Measurements from ENCODE around the gene NKAIN2. TPM values are rescaled to one million over a fixed set of nuclear protein-coding genes. Genes with fewer than 3 reads are reported as not detected.

NKAIN2 gene
- total RNA-seq, 3 donors from 2014 or later: 0.48 to 1.8 TPM; not detected in 1

- no peak for DNase-seq (ENCODE audit: low spot score in 2 of 2)
- no peak overlapping the region for H3K4me3 ChIP-seq
- intact Hi-C loops (cut with DNase I; ENCODE audit: low total_unique reads): no loop called here
- no peaks in the 10 kb centered on the region for H3K4me1 ChIP-seq
- H3K27ac ChIP-seq: no peak overlapping the region
- no peaks in the 10 kb centered on the region for H3K9me3 ChIP-seq
- no peaks in the 10 kb centered on the region for H3K27me3 ChIP-seq
- no peaks in the 10 kb centered on the region for H3K36me3 ChIP-seq
- no peak for TF ChIP-seq POLR2AphosphoS5 (IDR thresholded peaks at IDR 0.05)
- TF ChIP-seq CTCF (IDR thresholded peaks at IDR 0.05): no peak
- no peak for TF ChIP-seq POLR2A (IDR thresholded peaks at IDR 0.05)
These were observed 26.5 kb downstream of the NKAIN2 start for GRCh38 chr6:123830120-123830519.

- intact Hi-C loops (cut with DNase I; ENCODE audit: low total_unique reads): no loop called here
- DNase-seq (ENCODE audit: low spot score in 2 of 2): no peak
- H3K4me3 ChIP-seq: no peak overlapping the region
- H3K4me1 ChIP-seq: no peaks in the 10 kb centered on the region
- TF ChIP-seq POLR2A (IDR thresholded peaks at IDR 0.05) (no peak), POLR2AphosphoS5 (IDR thresholded peaks at IDR 0.05) (no peak), CTCF (IDR thresholded peaks at IDR 0.05) (no peak)
- no peaks in the 10 kb centered on the region for H3K9me3 ChIP-seq
- H3K27ac ChIP-seq: no peak overlapping the region
- no peaks in the 10 kb centered on the region for H3K36me3 ChIP-seq
- H3K27me3 ChIP-seq: no peaks in the 10 kb centered on the region
These were observed 35.0 kb downstream of the NKAIN2 start for GRCh38 chr6:123838505-123839234.

- Histone ChIP-seq H3K36me3 (no peaks in the 10 kb centered on the region), H3K9me3 (no peaks in the 10 kb centered on the region), H3K4me3 (no peak overlapping the region), H3K27me3 (no peaks in the 10 kb centered on the region), H3K27ac (no peak overlapping the region), H3K4me1 (no peaks in the 10 kb centered on the region)
- DNase-seq (ENCODE audit: low spot score in 2 of 2): no peak
- TF ChIP-seq POLR2AphosphoS5 (IDR thresholded peaks at IDR 0.05) (no peak), CTCF (IDR thresholded peaks at IDR 0.05) (no peak), POLR2A (IDR thresholded peaks at IDR 0.05) (no peak)
- intact Hi-C loops (cut with DNase I; ENCODE audit: low total_unique reads): no loop called here
These were observed 37.6 kb downstream of the NKAIN2 start for GRCh38 chr6:123841067-123841896.

GRCh38 chr6:123844011-123844410 is 40.3 kb downstream of the NKAIN2 start:
- no peak for TF ChIP-seq POLR2A (IDR thresholded peaks at IDR 0.05)
- TF ChIP-seq CTCF (IDR thresholded peaks at IDR 0.05): no peak
- no peak for DNase-seq (ENCODE audit: low spot score in 2 of 2)
- intact Hi-C loops (cut with DNase I; ENCODE audit: low total_unique reads): no loop called here
- no peaks in the 10 kb centered on the region for H3K36me3 ChIP-seq
- H3K27me3 ChIP-seq: no peaks in the 10 kb centered on the region
- no peak overlapping the region for H3K4me3 ChIP-seq
- no peaks in the 10 kb centered on the region for H3K4me1 ChIP-seq
- no peak overlapping the region for H3K27ac ChIP-seq
- no peaks in the 10 kb centered on the region for H3K9me3 ChIP-seq

- Histone ChIP-seq H3K4me1 (no peaks in the 10 kb centered on the region), H3K9me3 (no peaks in the 10 kb centered on the region), H3K4me3 (no peak overlapping the region), H3K36me3 (no peaks in the 10 kb centered on the region), H3K27me3 (no peaks in the 10 kb centered on the region), H3K27ac (no peak overlapping the region)
- no peak for TF ChIP-seq POLR2AphosphoS5 (IDR thresholded peaks at IDR 0.05)
- no peak for TF ChIP-seq CTCF (IDR thresholded peaks at IDR 0.05)
- TF ChIP-seq POLR2A (IDR thresholded peaks at IDR 0.05): no peak
- intact Hi-C loops (cut with DNase I; ENCODE audit: low total_unique reads): no loop called here
- DNase-seq (ENCODE audit: low spot score in 2 of 2): no peak
These were observed 44.7 kb downstream of the NKAIN2 start for GRCh38 chr6:123848347-123848746.

All from breast epithelium (tissue), 4 donors.